K562 (cell line): ENCODE data around the gene NBPF20.
A peak's percentile ranks its signal among the peaks of the same experiment; 100 is the strongest.
"Not testable (repeated sequence)": the region's sequence is repeated elsewhere in the genome, so short reads cannot be mapped to it uniquely, and the experiment has no call there.

ENCODE experiments used
- CBX2 ChIP-seq: fragments of 200-600 bp; sonication (generic); IDR thresholded peaks from one replicate; pipeline ENCODE4 v1.6.1; 2012; ENCODE audit warnings: mild to moderate bottlenecking, low read length, inconsistent platforms; ENCODE audit not compliant: insufficient read depth, poor library complexity, severe bottlenecking
- CBX3 ChIP-seq, 2 experiments: IDR thresholded peaks; 1 replicate in 1 of 2; 2 replicates in 1 of 2; pipeline ENCODE4 v1.6.1; 2012; ENCODE audit warnings: inconsistent platforms in 2 of 2, low read length in 2 of 2, borderline replicate concordance in 1 of 2, control low read depth in 1 of 2
- CEBPB ChIP-seq: fragments of 450-650 bp; IDR thresholded peaks from 2 replicates; pipeline ENCODE4 v1.6.1; 2016; ENCODE audit warnings: missing genetic modification characterization, missing compliant biosample characterization
- CXXC5 ChIP-seq: fragments of 250-450 bp; sonication (Bioruptor Pico); IDR thresholded peaks from 2 replicates; pipeline ENCODE4 v1.8.0; 2022; ENCODE audit warnings: inconsistent platforms, mild to moderate bottlenecking, moderate library complexity
- FIP1L1 ChIP-seq: fragments of 200-400 bp; formaldehyde crosslinking; IDR thresholded peaks from 2 replicates; pipeline ENCODE4 v1.6.1; 2018; ENCODE audit warnings: mild to moderate bottlenecking, low read depth, low read length; ENCODE audit not compliant: poor library complexity, severe bottlenecking
- MAZ ChIP-seq, 2 experiments: fragments of 450-650 bp in 1 of 2; sonication (generic) in 1 of 2; formaldehyde crosslinking; IDR thresholded peaks in 1 of 2; conservative IDR thresholded peaks in 1 of 2; 2 replicates each; pipeline versions ENCODE4 v1.4.0 to v1.5.0; 2020; ENCODE audit warnings: mild to moderate bottlenecking in 1 of 2, missing genetic modification reagents in 1 of 2
- RNF2 ChIP-seq: sonication (generic); IDR thresholded peaks from 2 replicates; pipeline ENCODE4 v1.6.1; 2016
- TCF7L2 ChIP-seq: fragments of 150-350 bp; IDR thresholded peaks from 2 replicates; pipeline ENCODE4 v1.6.1; 2016; ENCODE audit warnings: low read depth, mild to moderate bottlenecking, low read length, moderate library complexity
- ZNF174 ChIP-seq: fragments of 250-450 bp; sonication (Bioruptor Pico); IDR thresholded peaks from 2 replicates; pipeline ENCODE4 v1.4.0; 2020; ENCODE audit warnings: mild to moderate bottlenecking
- ZNF24 ChIP-seq: fragments of 450-650 bp; IDR thresholded peaks from 2 replicates; pipeline ENCODE4 v1.6.1; 2016
- ZNF263 ChIP-seq: sonication (generic); formaldehyde crosslinking; IDR thresholded peaks from 2 replicates; pipeline ENCODE4 v1.8.0; 2022; ENCODE audit warnings: mild to moderate bottlenecking, missing genetic modification reagents, borderline replicate concordance
- TF ChIP-seq, protein P1 (sequence below): fragments of 450-650 bp; conservative IDR thresholded peaks from 2 replicates; pipeline ENCODE4 v1.6.1; 2016; ENCODE audit warnings: missing genetic modification characterization, low read depth, mild to moderate bottlenecking, missing compliant biosample characterization, moderate library complexity
- TF ChIP-seq, protein P2 (sequence below): sonication (generic); formaldehyde crosslinking; IDR thresholded peaks from 2 replicates; pipeline ENCODE4 v1.8.1; 2022; ENCODE audit warnings: missing genetic modification reagents
- TF ChIP-seq, protein P3 (sequence below), 2 experiments: fragments of 450-650 bp; formaldehyde crosslinking in 1 of 2; IDR thresholded peaks; 2 replicates each; pipeline versions ENCODE4 v1.4.0 to v1.6.1; 2014 to 2020; ENCODE audit warnings: mild to moderate bottlenecking in 2 of 2, borderline replicate concordance in 1 of 2, low read depth in 1 of 2

DNA sequence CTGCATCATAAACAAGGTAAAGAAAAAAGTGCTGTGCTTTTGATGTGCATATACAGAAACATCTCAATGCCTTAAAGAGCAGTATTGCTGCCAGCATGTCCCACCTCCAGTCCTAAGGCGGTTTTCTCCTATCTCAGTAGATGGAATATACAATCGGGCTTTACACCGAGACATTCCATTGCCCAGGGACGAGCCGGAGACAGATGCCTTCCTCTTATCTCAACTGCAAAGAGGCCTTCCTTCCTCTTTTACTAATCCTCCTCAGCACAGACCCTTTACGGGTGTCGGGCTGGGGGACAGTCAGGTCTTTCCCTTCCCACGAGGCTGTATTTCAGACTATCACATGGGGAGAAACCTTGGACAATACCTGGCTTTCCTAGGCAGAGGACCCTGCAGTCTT, 10.3 kb downstream of the NBPF20 start:
- TF ChIP-seq, protein P1, sequence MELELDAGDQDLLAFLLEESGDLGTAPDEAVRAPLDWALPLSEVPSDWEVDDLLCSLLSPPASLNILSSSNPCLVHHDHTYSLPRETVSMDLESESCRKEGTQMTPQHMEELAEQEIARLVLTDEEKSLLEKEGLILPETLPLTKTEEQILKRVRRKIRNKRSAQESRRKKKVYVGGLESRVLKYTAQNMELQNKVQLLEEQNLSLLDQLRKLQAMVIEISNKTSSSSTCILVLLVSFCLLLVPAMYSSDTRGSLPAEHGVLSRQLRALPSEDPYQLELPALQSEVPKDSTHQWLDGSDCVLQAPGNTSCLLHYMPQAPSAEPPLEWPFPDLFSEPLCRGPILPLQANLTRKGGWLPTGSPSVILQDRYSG, result not testable (repeated sequence)
- peak; percentile 61 for TF ChIP-seq CXXC5 (CRISPR knock-in tag)
- TF ChIP-seq, protein P2, sequence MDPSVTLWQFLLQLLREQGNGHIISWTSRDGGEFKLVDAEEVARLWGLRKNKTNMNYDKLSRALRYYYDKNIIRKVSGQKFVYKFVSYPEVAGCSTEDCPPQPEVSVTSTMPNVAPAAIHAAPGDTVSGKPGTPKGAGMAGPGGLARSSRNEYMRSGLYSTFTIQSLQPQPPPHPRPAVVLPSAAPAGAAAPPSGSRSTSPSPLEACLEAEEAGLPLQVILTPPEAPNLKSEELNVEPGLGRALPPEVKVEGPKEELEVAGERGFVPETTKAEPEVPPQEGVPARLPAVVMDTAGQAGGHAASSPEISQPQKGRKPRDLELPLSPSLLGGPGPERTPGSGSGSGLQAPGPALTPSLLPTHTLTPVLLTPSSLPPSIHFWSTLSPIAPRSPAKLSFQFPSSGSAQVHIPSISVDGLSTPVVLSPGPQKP (CRISPR knock-in tag), result not testable (repeated sequence)
- not testable (repeated sequence) for TF ChIP-seq RNF2; ZNF263 (CRISPR knock-in tag); ZNF24; CBX3 (IDR thresholded peaks at IDR 0.05; ENCODE audit: borderline replicate concordance in 1 of 2, low read length in 2 of 2); ZNF174 (CRISPR knock-in tag); FIP1L1; CEBPB; MAZ (CRISPR knock-in tag; conservative IDR thresholded peaks at IDR 0.05 in 1 of 2, IDR thresholded peaks at IDR 0.05 in 1 of 2); CBX2; TCF7L2
- TF ChIP-seq, protein P3, sequence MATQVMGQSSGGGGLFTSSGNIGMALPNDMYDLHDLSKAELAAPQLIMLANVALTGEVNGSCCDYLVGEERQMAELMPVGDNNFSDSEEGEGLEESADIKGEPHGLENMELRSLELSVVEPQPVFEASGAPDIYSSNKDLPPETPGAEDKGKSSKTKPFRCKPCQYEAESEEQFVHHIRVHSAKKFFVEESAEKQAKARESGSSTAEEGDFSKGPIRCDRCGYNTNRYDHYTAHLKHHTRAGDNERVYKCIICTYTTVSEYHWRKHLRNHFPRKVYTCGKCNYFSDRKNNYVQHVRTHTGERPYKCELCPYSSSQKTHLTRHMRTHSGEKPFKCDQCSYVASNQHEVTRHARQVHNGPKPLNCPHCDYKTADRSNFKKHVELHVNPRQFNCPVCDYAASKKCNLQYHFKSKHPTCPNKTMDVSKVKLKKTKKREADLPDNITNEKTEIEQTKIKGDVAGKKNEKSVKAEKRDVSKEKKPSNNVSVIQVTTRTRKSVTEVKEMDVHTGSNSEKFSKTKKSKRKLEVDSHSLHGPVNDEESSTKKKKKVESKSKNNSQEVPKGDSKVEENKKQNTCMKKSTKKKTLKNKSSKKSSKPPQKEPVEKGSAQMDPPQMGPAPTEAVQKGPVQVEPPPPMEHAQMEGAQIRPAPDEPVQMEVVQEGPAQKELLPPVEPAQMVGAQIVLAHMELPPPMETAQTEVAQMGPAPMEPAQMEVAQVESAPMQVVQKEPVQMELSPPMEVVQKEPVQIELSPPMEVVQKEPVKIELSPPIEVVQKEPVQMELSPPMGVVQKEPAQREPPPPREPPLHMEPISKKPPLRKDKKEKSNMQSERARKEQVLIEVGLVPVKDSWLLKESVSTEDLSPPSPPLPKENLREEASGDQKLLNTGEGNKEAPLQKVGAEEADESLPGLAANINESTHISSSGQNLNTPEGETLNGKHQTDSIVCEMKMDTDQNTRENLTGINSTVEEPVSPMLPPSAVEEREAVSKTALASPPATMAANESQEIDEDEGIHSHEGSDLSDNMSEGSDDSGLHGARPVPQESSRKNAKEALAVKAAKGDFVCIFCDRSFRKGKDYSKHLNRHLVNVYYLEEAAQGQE (IDR thresholded peaks at IDR 0.05; ENCODE audit: borderline replicate concordance), result not testable (repeated sequence)
- TF ChIP-seq, protein P3 (CRISPR knock-in tag; IDR thresholded peaks at IDR 0.05; ENCODE audit: low read depth), result not testable (repeated sequence)
